GM12878 (cell line): ENCODE results near the gene LIMA1. TPM values are rescaled to one million over a fixed set of nuclear protein-coding genes. Genes with fewer than 3 reads are reported as not detected.

Experiments used
- ATAC-seq: fragments of 200-7000 bp; cut with Tn5 transposase; 3 replicates; pipeline ENCODE4 v1.9.1; 2020; ENCODE audit warnings: mild to moderate bottlenecking, moderate library complexity
- BruUV-seq: library from RNA; stranded (reverse); fragments of 400-500 nt; replicated peaks from 2 replicates; lab custom pipeline; 2021; lab: Mats Ljungman, UMichigan
- CTCF ChIA-PET: fragments of 300-600 bp; sonication (Branson Sonifier 250); formaldehyde crosslinking; extraction: SDS; loops from one replicate; lab custom pipeline; 2021; ENCODE audit warnings: inconsistent platforms; lab: Yijun Ruan, JAX
- POLR2A ChIA-PET: fragments of 350-600 bp; formaldehyde crosslinking; extraction: SDS; loops from one replicate; lab custom pipeline; 2021; ENCODE audit warnings: inconsistent platforms; lab: Charles Lee
- RAD21 ChIA-PET: fragments of 300-600 bp; sonication (Branson Sonifier 250); formaldehyde crosslinking; loops from one replicate; lab custom pipeline; 2023; ENCODE audit warnings: antibody characterized with exemption; ENCODE audit not compliant: unreplicated experiment; lab: Charles Lee
- SMC1A ChIA-PET: fragments of 300-600 bp; sonication (Branson Sonifier 250); formaldehyde crosslinking; loops from one replicate; lab custom pipeline; 2023; ENCODE audit not compliant: unreplicated experiment, uncharacterized antibody; lab: Charles Lee
- DNase-seq: peaks from one replicate; pipeline ENCODE4 v3.0.0-alpha.2; 2011; ENCODE audit warnings: low read depth, low spot score
- FAIRE-seq: peaks from 3 replicates; lab custom pipeline; 2011; peaks lifted over from hg19 to GRCh38; lab: Jason Lieb, UNC
- H2AFZ ChIP-seq: 2 replicates; pipeline ENCODE4 v1.6.0; 2011; ENCODE audit warnings: low read depth, low read length, control low read depth; ENCODE audit not compliant: control insufficient read depth
- H3K27ac ChIP-seq: 2 replicates; pipeline ENCODE4 v1.5.1; 2011; ENCODE audit warnings: control low read depth; ENCODE audit not compliant: control insufficient read depth, insufficient read depth
- H3K27me3 ChIP-seq, 2 experiments: replicated peaks in 1 of 2; 2 replicates each; pipeline versions ENCODE4 v1.6.0 to v1.6.1; 2011; ENCODE audit warnings: low read length in 1 of 2; ENCODE audit not compliant: control insufficient read depth in 2 of 2, insufficient read depth in 2 of 2
- H3K36me3 ChIP-seq, 2 experiments: 2 replicates each; pipeline ENCODE4 v1.5.1; 2011; ENCODE audit warnings: low read length in 1 of 2; ENCODE audit not compliant: control insufficient read depth in 2 of 2, insufficient read depth in 2 of 2
- H3K4me1 ChIP-seq: 2 replicates; pipeline ENCODE4 v1.6.1; 2011; ENCODE audit warnings: mild to moderate bottlenecking, low read length, moderate library complexity, mixed read lengths; ENCODE audit not compliant: control insufficient read depth, insufficient read depth
- H3K4me2 ChIP-seq: 2 replicates; pipeline ENCODE4 v1.6.0; 2011; ENCODE audit warnings: control low read depth; ENCODE audit not compliant: control insufficient read depth, insufficient read depth
- H3K4me3 ChIP-seq: fragments of 200-600 bp; sonication (generic); 2 replicates; pipeline ENCODE4 v1.5.1; 2016
- H3K79me2 ChIP-seq: 2 replicates; pipeline ENCODE4 v1.6.0; 2011; ENCODE audit warnings: low read length; ENCODE audit not compliant: control insufficient read depth, insufficient read depth
- H3K9ac ChIP-seq: 2 replicates; pipeline ENCODE4 v1.8.0; 2011; ENCODE audit warnings: low read length, control low read depth, mixed read lengths; ENCODE audit not compliant: control insufficient read depth, insufficient read depth
- H3K9me3 ChIP-seq: replicated peaks from 3 replicates; pipeline ENCODE4 v1.5.1; 2011; ENCODE audit warnings: mild to moderate bottlenecking, low read length; ENCODE audit not compliant: control insufficient read depth, insufficient read depth
- H4K20me1 ChIP-seq: 2 replicates; pipeline ENCODE4 v1.6.0; 2011; ENCODE audit not compliant: control insufficient read depth, insufficient read depth
- MYC ChIP-seq: IDR thresholded peaks from 2 replicates; pipeline ENCODE4 v1.6.1; 2011; ENCODE audit warnings: mild to moderate bottlenecking, low read length, moderate library complexity, inconsistent platforms; ENCODE audit not compliant: insufficient read depth, insufficient replicate concordance, insufficient read length, severe bottlenecking
- NFXL1 ChIP-seq: fragments of 450-650 bp; IDR thresholded peaks from 2 replicates; pipeline ENCODE4 v1.6.1; 2017; ENCODE audit warnings: antibody characterized with exemption, mild to moderate bottlenecking, borderline replicate concordance
- RAD21 ChIP-seq: IDR thresholded peaks from 2 replicates; pipeline ENCODE4 v1.6.1; 2011; ENCODE audit warnings: mild to moderate bottlenecking, low read depth, low read length, moderate library complexity; ENCODE audit not compliant: insufficient read depth
- SMC3 ChIP-seq: IDR thresholded peaks from 2 replicates; pipeline ENCODE4 v1.6.1; 2011; ENCODE audit warnings: low read length, improper control_type of control experiment, borderline replicate concordance
- TCF12 ChIP-seq: IDR thresholded peaks from 2 replicates; pipeline ENCODE4 v1.6.1; 2011; ENCODE audit warnings: low read depth, mild to moderate bottlenecking, low read length
- TCF3 ChIP-seq: IDR thresholded peaks from 2 replicates; pipeline ENCODE4 v1.6.1; 2012; ENCODE audit warnings: low read depth, mild to moderate bottlenecking, low read length, borderline replicate concordance; ENCODE audit not compliant: insufficient read depth
- WGBS: methylation state at CpG from one replicate; pipeline ENCODE4 v1.1.6; 2016; ENCODE audit warnings: low lambda C conversion rate; ENCODE audit not compliant: insufficient replicate concordance, insufficient coverage; ENCODE audit errors: missing lambda C conversion rate; 5-methylcytosine and 5-hydroxymethylcytosine counted together
- in situ Hi-C: fragments of 300-500 bp; cut with MboI; formaldehyde crosslinking; loops from 9 replicates; pipeline ENCODE4 v1.14.3; 2018; ENCODE audit warnings: mixed read lengths
- intact Hi-C: fragments of 100-400 bp; cut with micrococcal nuclease; formaldehyde crosslinking; loops from one replicate; pipeline ENCODE4 v1.14.2; 2022; ENCODE audit not compliant: unreplicated experiment
- polyA plus RNA-seq, 11 experiments: library from polyadenylated mRNA; depleted of rRNA in 4 of 11; unstranded in 6 of 11; stranded (reverse) in 5 of 11; fragments of >200 nt; fragmentation: Nextera tagmentation in 4 of 11; fragmentation: Illumina TruSeq in 1 of 11; extraction: Ambion mirVana in 4 of 11; extraction: Trizol in 1 of 11; gene quantifications; 1 replicate in 1 of 11; 2 replicates in 10 of 11; pipeline versions ENCODE4 v1.2.1 to v1.2.3, GENCODE V29; 2011 to 2016; ENCODE audit warnings: inconsistent platforms in 2 of 11, missing spikeins in 2 of 11, low read depth in 1 of 11
- total RNA-seq, 4 experiments: library from RNA; depleted of rRNA in 3 of 4; stranded (reverse); fragments of >200 nt in 3 of 4; fragmentation: Illumina TruSeq in 1 of 4; extraction: Trizol in 1 of 4; gene quantifications; 2 replicates each; pipeline versions ENCODE4 v1.2.1 to v1.2.3, GENCODE V29; 2013 to 2021

LIMA1 gene
- total and polyA plus RNA-seq, 10 of the 15 experiments (the other 5 are each of a cell fraction or from before 2014, with no cell fraction given): 53.2 to 109 (median 60.8) TPM

GRCh38 chr12:50182461-50182860 is 100.9 kb downstream of the LIMA1 start:
- no peak overlapping the region for H3K4me2 ChIP-seq
- no peak for TF ChIP-seq TCF3
- TF ChIP-seq RAD21: peak; percentile 24; the same call in 1 of the 2 replicates
- no peak overlapping the region for H3K4me3 ChIP-seq
- SMC1A ChIA-PET: interaction anchor here (0.7 to 2.8 kb wide), 5 partner anchors 12 to 132 kb away, joined by 3 to 14 read pairs (median 5); partner anchors contain the start of gene CERS5
- DNase-seq: no peak
- peaks cover 6 to 15% of the 10 kb centered on the region in 2 experiments for H3K36me3 ChIP-seq
- H3K9ac ChIP-seq: no peak overlapping the region
- BruUV-seq: no TSS peak
- CTCF ChIA-PET: interaction anchor here (0.7 to 3.9 kb wide), 7 partner anchors 9 to 132 kb away, joined by 3 to 31 read pairs (median 4); partner anchors contain the start of gene CERS5
- no peaks in the 10 kb centered on the region for H4K20me1 ChIP-seq
- no peak for ATAC-seq
- intact Hi-C loops (no loop called here), in situ Hi-C loops (loop anchor here (5.0 kb wide), 1 partner anchor 130 kb away; no protein-coding TSS in a partner anchor)
- no peak for FAIRE-seq
- RAD21 ChIA-PET: interaction anchor here (1.3 to 2.3 kb wide), 3 partner anchors 39 to 132 kb away, joined by 3 to 8 read pairs (median 6); no protein-coding TSS in a partner anchor
- no peaks in the 10 kb centered on the region for H3K9me3 ChIP-seq
- no peak overlapping the region for H2AFZ ChIP-seq
- peaks cover 3% of the 10 kb centered on the region; the same call in 1 of the 2 replicates for H3K79me2 ChIP-seq
- peaks cover 10% of the 10 kb centered on the region for H3K4me1 ChIP-seq
- POLR2A ChIA-PET: interaction anchor here (1.1 kb wide), 1 partner anchor 37 kb away, joined by 3 read pairs; no protein-coding TSS in a partner anchor
- no peaks in the 10 kb centered on the region for H3K27me3 ChIP-seq
- no peak overlapping the region for H3K27ac ChIP-seq

- BruUV-seq: no TSS peak
- ATAC-seq (no peak), FAIRE-seq (no peak), DNase-seq (no peak)
- H3K9me3 ChIP-seq: no peaks in the 10 kb centered on the region
- no peak overlapping the region for H3K4me3 ChIP-seq
- no peak overlapping the region for H3K4me2 ChIP-seq
- ChIA-PET CTCF (interaction anchor here (1.3 to 3.9 kb wide), 5 partner anchors 14 to 133 kb away, joined by 4 to 31 read pairs (median 6); partner anchors contain the start of gene CERS5), POLR2A (interaction anchor here (0.7 to 1.1 kb wide), 4 partner anchors 35 to 70 kb away, joined by 3 to 8 read pairs (median 3); partner anchors contain the start of gene COX14), RAD21 (interaction anchor here (1.3 to 2.3 kb wide), 2 partner anchors 40 to 133 kb away, joined by 6 to 8 read pairs; no protein-coding TSS in a partner anchor), SMC1A (interaction anchor here (1.1 to 2.8 kb wide), 3 partner anchors 9 to 133 kb away, joined by 3 to 14 read pairs (median 3); no protein-coding TSS in a partner anchor)
- peaks cover 5% of the 10 kb centered on the region for H3K4me1 ChIP-seq
- H3K9ac ChIP-seq: no peak overlapping the region
- peaks cover 10 to 21% of the 10 kb centered on the region in 2 experiments for H3K36me3 ChIP-seq
- H3K27ac ChIP-seq: no peak overlapping the region
- TF ChIP-seq TCF12 (no peak), MYC (no peak), SMC3 (no peak), NFXL1 (no peak)
- no peaks in the 10 kb centered on the region for H4K20me1 ChIP-seq
- in situ Hi-C loops (loop anchor here (5.0 kb wide), 1 partner anchor 131 kb away; no protein-coding TSS in a partner anchor), intact Hi-C loops (no loop called here)
- 43% methylated on average over 4 of the region's 4 CpGs for WGBS
- no peak overlapping the region for H2AFZ ChIP-seq
- H3K27me3 ChIP-seq: no peaks in the 10 kb centered on the region
- H3K79me2 ChIP-seq: peaks cover 3% of the 10 kb centered on the region; the same call in 1 of the 2 replicates
These were observed 101.6 kb downstream of the LIMA1 start for GRCh38 chr12:50181691-50182090.
